ENCODE measurements around the gene KDM6A.
"Not testable (repeated sequence)": the region's sequence is repeated elsewhere in the genome, so short reads cannot be mapped to it uniquely, and the experiment has no call there.

Gene KDM6A

GRCh38 chrX:44967221-44967620, 94.2 kb downstream of the KDM6A start:
- DNase-seq = no peak

DNA sequence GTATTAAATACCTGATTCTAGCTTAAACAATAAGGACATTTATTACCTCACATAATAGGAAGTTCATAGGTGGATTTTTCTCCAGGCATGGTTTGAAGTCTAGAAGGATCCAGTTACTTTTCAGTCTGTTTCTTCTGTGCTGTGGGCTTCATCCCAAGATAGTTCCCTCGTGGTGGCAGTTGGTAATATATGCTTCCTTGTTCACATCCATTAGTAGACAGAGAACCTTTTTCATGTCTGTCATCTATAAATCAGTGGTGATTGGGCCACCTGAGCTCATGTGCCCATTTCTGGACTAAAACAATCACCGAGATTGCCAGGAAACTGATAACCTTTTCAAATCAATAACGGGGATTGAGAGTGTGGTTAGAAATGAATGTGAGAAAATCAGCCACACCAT, 97.7 kb downstream of the KDM6A start:
- DNase-seq = no peak

DNA sequence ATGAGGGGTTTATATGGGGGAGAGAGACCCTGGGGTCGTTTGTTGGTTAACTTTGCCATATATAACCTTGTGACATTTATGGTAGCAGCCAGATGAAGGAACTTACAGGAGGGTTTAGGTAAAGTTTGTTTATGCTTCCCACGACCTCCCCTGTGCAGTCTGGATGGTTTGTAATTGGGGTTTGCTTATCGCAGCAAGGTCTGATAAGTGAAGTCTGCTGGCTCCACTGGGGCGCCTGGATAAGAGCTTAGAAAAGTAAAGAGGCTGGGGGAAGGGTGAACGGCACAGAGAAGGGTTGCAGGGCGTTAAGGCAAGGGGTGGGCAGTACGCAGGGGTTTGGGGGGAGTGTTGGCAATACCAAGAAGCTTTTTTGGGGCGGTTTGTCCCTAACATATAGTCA, 98.7 kb downstream of the KDM6A start:
- no peak for DNase-seq

DNA sequence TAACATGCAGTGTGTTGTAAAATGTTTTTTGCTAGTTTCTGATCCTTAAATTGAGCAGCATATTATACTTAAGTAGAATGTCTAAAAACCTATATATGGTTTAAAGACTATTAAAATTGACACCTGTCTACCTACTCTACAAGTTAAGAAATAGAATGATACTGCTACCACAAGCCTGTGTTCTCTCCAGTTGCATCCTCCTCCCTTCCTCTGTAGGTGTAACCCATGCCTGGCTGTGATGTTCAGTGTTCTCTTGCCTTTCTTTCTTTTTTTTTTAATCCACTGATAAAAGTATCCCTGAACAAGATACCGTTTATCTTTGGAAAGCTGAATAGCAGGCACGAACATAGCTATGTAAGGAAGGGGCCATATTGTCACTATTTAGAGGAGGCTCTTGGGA, 99.1 kb downstream of the KDM6A start:
- DNase-seq = no peak

GRCh38 chrX:44973420-44973932, 100.5 kb downstream of the KDM6A start:
- no peak for DNase-seq

- DNase-seq = no peak
Measured at GRCh38 chrX:44974451-44974850, 101.5 kb downstream of the KDM6A start.

DNA sequence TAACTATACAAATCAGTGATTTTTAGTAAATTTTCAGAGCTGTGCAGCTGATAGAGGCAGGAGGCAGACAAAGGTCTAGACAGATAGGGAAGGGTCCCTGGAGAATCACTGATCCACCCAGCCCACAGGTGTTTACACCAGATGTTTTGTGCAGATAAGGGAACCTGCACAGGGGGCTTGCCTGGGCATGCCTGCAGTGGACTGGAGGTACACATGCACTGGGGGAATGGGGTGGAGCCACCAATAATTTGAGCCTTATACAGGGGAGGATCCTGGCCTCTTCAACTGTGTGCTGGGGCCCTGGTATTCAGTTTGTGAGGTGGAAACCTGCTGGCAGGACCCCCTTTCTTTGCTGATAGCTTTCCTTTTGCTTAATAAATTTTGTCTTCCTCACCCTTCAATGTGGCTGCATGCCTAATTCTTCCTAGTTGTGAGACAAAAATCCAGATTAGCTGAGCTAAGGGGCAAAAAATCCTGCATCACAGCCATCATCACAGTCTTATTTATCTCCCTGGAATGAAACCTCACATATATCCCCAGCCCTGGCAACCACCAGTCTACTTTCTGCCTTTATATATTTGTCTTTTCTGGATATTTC, 102.8 kb downstream of the KDM6A start:
- DNase-seq = no peak

- DNase-seq = no peak
Measured at GRCh38 chrX:44978976-44979375, 106.0 kb downstream of the KDM6A start.

DNA sequence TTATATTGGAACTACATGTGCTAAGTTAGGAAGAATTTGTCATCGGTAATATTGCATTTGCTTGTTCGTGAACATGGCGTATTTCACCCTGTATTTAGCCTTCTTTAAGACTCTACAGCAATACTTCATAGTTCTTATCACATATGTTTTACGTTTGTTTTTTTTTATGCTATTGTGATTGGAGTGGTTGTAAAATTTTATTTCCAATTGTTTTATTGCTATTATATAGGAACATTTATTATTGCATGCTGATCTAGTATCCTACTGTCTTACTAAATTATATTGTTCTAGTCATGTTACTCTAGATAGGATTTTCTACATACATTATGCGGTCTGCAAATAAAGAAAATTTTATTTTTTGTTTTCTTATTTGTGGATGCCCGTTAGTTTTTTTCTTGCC, 107.4 kb downstream of the KDM6A start:
- no peak for DNase-seq

DNA sequence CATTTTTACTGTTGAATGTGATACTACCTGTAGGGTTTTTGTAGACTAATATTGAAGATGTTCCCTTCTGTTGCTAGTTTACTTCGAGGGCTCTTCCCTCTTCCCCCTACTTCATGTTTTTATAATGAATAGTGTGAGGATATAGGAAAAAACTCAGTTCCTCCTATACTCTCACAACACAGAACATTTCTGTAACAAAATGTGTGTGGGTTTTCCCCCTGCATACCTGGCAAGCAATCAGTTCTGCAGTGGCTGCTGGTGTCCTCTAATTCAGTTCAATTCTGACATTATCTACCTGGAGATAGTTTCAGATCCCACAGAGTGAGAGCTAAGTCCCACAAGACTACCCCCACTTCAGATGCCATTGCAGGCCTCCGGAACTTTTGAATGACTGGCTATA, 107.9 kb downstream of the KDM6A start:
- no peak for DNase-seq

DNA sequence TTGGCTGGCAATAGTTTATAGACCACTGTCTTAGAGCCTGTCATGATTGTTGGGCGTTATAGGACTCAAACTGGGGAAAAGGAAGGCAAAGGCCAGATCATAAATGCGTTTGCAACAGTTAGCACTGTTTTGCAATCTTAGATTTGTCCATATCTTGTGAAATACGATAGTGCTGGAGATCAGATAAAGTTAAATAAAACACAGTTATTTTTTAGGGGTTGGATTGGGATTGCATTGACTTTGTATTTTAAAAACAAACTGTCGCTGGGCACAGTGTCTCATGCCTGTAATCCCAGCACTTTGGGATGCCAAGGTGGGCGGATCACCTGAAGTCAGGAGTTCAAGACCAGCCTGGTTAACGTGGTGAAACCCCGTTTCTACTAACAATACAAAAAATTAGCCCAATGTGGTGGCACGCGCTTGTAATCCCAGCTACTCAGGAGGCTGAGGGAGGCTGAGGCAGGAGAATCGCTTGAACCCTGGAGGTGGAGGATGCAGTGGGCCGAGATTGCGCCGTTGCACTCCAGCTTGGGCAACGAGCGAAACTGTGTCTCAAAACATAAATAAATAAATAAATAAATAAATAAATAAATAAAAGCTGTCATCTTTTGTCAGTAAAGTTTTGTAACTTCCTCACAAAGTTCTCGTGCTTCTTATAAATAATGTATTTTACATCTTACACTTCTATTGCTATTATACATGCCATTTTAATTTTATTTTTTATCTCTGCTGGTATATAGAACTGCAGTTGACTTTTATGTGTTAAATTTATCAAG, 117.2 kb downstream of the KDM6A start:
- no peak for DNase-seq

- no peak for DNase-seq
Measured at GRCh38 chrX:44992775-44993174, 119.8 kb downstream of the KDM6A start.

DNA sequence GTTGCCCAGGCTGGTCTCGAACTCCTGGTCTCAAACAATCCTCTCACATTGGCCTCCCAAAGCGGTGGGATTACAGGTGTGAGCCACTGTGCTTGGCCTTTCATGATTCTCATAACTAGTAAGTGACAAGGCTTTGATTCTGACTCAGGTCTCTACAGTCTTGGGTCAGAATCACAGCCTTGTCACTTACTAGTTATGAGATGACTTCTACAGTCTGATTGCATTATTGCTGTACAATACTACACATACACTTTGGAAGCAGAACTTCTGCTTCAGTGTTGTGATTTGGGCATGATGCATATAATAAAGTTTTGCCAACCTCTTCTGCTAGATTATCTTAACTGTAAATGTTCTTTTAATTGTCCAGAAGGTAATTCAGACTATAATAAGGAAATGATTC, 123.3 kb downstream of the KDM6A start:
- DNase-seq = no peak

- DNase-seq = no peak
Measured at GRCh38 chrX:44997282-44997812, 124.4 kb downstream of the KDM6A start.

GRCh38 chrX:44997888-44998287, 124.9 kb downstream of the KDM6A start:
- DNase-seq = no peak

DNA sequence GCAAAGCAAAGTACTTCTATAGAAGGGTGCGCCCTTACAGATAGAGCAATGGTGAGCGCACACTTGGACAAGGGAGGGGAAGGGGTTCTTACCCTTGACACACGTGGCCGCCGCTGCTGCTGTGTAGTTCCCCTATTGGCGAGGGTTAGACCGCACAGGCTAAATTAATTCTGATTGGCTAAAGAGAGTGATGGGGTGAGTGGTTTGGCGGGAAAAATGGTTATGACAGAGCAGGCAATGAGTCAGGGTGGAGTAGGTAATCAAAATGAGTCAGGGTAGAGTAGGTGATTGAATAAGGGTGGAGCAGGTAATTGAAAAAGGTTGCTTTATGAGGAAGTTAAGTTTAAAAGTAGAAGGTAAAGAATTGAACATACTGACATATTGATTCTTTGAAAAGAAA, 126.2 kb downstream of the KDM6A start:
- DNase-seq = not testable (repeated sequence)

DNA sequence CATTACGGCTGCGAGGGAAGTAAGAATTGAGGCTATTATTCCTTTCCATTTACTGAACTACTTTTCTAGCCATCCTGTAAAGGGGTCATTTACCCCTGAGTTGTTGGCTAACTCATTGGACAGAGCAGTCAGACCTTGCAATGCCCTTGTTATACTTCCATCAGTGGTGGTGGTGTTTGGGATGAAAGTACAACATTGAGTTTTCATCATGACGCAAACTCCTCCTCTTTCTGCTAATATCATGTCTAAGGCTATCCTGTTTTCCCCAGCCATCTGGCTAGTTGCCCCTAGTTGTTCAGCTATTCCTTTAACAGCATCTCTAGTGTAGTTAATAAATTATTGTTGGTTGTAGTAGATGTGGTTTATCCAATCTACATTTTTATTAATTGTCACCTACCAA, 126.9 kb downstream of the KDM6A start:
- DNase-seq = not testable (repeated sequence)

DNA sequence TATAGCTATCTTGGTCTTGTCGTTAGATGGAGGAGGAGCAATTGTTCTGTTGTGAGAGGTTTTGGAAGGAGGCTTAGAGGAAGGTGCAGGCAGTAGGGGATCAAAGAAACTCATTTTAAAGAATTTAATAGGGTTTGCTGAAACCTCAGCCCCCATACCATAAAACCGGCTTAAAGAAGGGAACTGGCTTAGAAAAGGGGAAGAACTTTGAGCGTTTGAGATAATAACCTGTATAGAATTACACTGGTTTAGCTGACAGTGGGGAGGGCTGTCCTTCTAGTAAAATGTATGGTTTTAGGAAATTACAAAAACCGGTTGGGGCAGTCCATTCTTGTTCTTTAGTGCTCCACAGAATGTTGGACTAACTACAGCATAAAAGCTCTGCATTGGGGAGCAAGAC, 128.1 kb downstream of the KDM6A start:
- DNase-seq = no peak

GRCh38 chrX:45003085-45003484, 130.1 kb downstream of the KDM6A start:
- DNase-seq = no peak

DNA sequence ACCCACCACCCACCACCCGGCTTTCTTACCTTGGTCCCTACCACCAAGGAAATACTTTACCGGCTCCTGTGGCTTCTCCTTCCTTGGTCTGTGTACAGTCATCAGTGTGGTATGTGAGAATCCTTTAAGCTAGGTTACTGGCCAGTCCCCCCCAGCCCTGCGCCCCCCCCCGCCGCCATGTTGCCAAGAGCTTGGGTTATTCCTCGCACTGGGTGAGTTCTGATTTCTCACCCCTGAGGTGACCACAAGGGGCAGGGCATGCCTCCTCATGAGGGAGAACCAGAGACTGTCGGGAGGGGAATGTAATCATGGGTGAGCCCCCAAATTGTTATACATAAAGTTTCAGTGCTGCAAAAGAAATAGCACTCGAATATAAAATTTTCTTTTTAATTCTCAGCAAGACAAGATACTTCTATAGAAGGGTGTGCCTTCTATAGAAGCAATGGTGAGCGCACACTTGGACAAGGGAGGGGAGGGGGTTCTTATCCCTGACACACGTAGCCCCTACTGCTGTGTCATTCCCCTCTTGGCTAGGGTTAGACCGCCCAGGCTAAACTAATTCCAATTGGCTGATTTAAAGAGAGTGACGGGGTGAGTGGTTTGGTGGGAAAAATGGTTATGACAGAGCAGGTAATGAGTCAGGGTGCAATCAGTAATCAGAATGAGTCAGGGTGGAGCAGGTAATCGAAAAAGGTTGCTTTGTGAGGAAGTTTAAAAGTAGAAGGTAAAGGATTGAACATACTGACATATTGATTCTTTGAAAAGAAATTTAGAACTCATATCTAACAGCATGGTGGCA, 133.2 kb downstream of the KDM6A start:
- no peak for DNase-seq

- DNase-seq = no peak
Measured at GRCh38 chrX:45007598-45007997, 134.6 kb downstream of the KDM6A start.

- DNase-seq = no peak
Measured at GRCh38 chrX:45009371-45010000, 136.5 kb downstream of the KDM6A start.

- no peak for DNase-seq
Measured at GRCh38 chrX:45011131-45011530, 138.1 kb downstream of the KDM6A start.
